ENCODE results near the gene DNM2.

DNM2 gene

GRCh38 chr19:10846500-10847202 is 128.8 kb downstream of the DNM2 start:
- TF ChIP-seq CTCF (IDR thresholded peaks at IDR 0.05; ENCODE audit: extremely low read depth, insufficient read depth, missing control alignments) = no peak
- in situ Hi-C loops (cut with MboI; ENCODE audit: low pct_unique_long_range_greater_than_20kb, low sequenced_read_pairs, unreplicated experiment) = no loop called here
- DNase-seq (ENCODE audit: low spot score) = no peak

- DNase-seq (ENCODE audit: low spot score) = peak; percentile 52
- in situ Hi-C loops (cut with MboI; ENCODE audit: low pct_unique_long_range_greater_than_20kb, low sequenced_read_pairs, unreplicated experiment) = no loop called here
- TF ChIP-seq CTCF (IDR thresholded peaks at IDR 0.05; ENCODE audit: extremely low read depth, insufficient read depth, missing control alignments) = no peak
These were observed 130.5 kb downstream of the DNM2 start, which contains the start of gene C19orf38 for GRCh38 chr19:10848230-10848856. TSS of gene C19orf38 (plus strand) at chr19:10848415. CDS start at chr19:10848509, 94 bp downstream.

GRCh38 chr19:10850631-10851030 is 132.8 kb downstream of the DNM2 start:
- DNase-seq (ENCODE audit: low spot score) = peak; percentile 2
- in situ Hi-C loops (cut with MboI; ENCODE audit: low pct_unique_long_range_greater_than_20kb, low sequenced_read_pairs, unreplicated experiment) = no loop called here
- no peak for TF ChIP-seq CTCF (IDR thresholded peaks at IDR 0.05; ENCODE audit: extremely low read depth, insufficient read depth, missing control alignments)

GRCh38 chr19:10852098-10852800 is 134.4 kb downstream of the DNM2 start:
- no peak for TF ChIP-seq CTCF (IDR thresholded peaks at IDR 0.05; ENCODE audit: extremely low read depth, insufficient read depth, missing control alignments)
- in situ Hi-C loops (cut with MboI; ENCODE audit: low pct_unique_long_range_greater_than_20kb, low sequenced_read_pairs, unreplicated experiment) = no loop called here
- peak; percentile 0 for DNase-seq (ENCODE audit: low spot score)

GRCh38 chr19:10852941-10853340 is 135.1 kb downstream of the DNM2 start:
- TF ChIP-seq CTCF (IDR thresholded peaks at IDR 0.05; ENCODE audit: extremely low read depth, insufficient read depth, missing control alignments) = no peak
- DNase-seq (ENCODE audit: low spot score) = no peak
- in situ Hi-C loops (cut with MboI; ENCODE audit: low pct_unique_long_range_greater_than_20kb, low sequenced_read_pairs, unreplicated experiment) = no loop called here

GRCh38 chr19:10854350-10855089 is 136.6 kb downstream of the DNM2 start:
- DNase-seq (ENCODE audit: low spot score) = peak; percentile 1
- no peak for TF ChIP-seq CTCF (IDR thresholded peaks at IDR 0.05; ENCODE audit: extremely low read depth, insufficient read depth, missing control alignments)
- in situ Hi-C loops (cut with MboI; ENCODE audit: low pct_unique_long_range_greater_than_20kb, low sequenced_read_pairs, unreplicated experiment) = no loop called here

All from GM13977 (cell line).